ENCODE results near the gene RECQL5. TPM values are rescaled to one million over a fixed set of nuclear protein-coding genes. Genes with fewer than 3 reads are reported as not detected.

Gene RECQL5
- total and polyA plus RNA-seq, 2 of the 8 experiments (the other 6 are each of a cell fraction or from before 2014, with no cell fraction given) = 15.1 to 41.1 TPM

DNA sequence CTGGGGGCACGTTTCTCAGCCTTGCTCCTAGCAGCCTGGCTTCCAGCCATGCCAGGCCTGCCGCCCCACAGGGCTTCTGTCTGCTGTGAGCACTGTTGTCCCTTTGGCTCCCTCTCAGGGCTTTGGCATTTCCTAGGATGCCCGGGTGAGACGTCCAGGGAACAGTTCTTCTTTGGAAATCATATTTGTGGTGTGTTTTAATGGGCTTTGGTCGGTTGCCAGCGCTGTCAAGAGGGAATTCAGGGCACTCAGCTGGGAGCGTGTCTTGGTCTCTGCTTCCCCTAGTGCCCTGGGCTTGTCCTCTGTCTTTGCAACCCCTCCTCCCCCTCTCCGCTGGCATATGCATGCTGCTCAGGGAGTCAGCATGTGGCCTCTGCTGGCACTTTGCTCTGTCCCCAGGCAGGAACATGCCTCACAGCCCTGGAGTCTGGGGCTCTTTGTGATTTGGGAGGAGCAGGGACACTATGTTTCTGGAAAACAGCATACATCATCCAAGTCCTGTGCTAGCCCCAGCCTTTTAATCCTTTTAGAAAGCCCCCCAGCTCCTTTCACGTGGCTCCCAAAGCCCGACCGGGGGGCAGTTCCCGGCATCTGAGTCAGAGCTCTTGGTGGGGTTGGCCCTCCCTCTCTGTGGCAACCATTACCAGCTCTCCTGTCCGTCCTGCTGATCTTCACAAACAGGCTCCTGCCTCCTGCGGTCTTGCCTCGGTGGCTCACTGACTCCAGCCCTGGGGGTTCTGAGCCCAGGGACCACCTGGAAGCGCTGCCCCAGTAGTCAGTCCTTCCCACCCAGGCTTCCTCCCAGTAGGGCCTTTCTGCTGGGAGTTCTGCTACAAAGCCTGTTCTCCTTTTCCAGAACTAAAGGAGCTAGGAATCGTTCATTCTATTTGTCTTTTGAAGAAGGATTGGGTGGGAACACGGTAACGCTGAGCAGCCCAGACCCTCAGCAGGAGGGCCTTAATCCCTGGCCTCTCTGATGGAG lies 26.8 kb upstream of the RECQL5 start:
- FAIRE-seq = no peak
- Histone ChIP-seq H3K14ac (ENCODE audit: insufficient read length) (no peak overlapping the region), H3K23me2 (ENCODE audit: low read depth, low read length) (no peaks in the 10 kb centered on the region), H3K56ac (replicated peaks; ENCODE audit: insufficient read length, low read depth, low read length) (no peak overlapping the region), H2BK12ac (ENCODE audit: low read depth, low read length) (no peak overlapping the region), H3K4me2 (ENCODE audit: insufficient read depth in 1 of 2, low read depth in 2 of 2, low read length in 2 of 2) (peak overlapping the region; percentile 31 to 44; a peak in 2 of 4 replicates), H3K79me1 (ENCODE audit: low read depth, low read length) (peaks cover 10% of the 10 kb centered on the region), H2AFZ (ENCODE audit: low read length) (no peak overlapping the region), H4K20me1 (replicated peaks in 1 of 2; ENCODE audit: control insufficient read depth in 1 of 2, insufficient read depth in 2 of 2, low read length in 2 of 2) (peaks cover 6 to 15% of the 10 kb centered on the region in 2 experiments), H3K4me1 (replicated peaks in 1 of 4; ENCODE audit: control insufficient read depth in 3 of 4, insufficient read depth in 4 of 4, low read length in 3 of 4) (peaks cover 3 to 21% (median 7%) of the 10 kb centered on the region in 4 experiments), H2BK20ac (ENCODE audit: low read length) (no peak overlapping the region), H3K27me3 (replicated peaks in 1 of 4; ENCODE audit: control insufficient read depth in 3 of 4, extremely low read depth in 1 of 4, insufficient read depth in 3 of 4, low read length in 3 of 4) (no peaks in the 10 kb centered on the region), H3K36me3 (ENCODE audit: control insufficient read depth in 2 of 4, insufficient read depth in 4 of 4, low read length in 3 of 4) (peaks cover 2 to 9% (median 5%) of the 10 kb centered on the region in 4 experiments; a peak in 5 of 8 replicates), H4K8ac (ENCODE audit: extremely low read depth, insufficient read depth, low read length) (peak overlapping the region; percentile 21; the same call in 1 of the 2 replicates), H3K23ac (ENCODE audit: insufficient read length) (no peak overlapping the region), H3K4me3 (ENCODE audit: extremely low read depth in 1 of 4, insufficient read depth in 2 of 4, low read depth in 3 of 4, low read length in 4 of 4) (peak overlapping the region in 1 of 4 experiments; percentile 19; a peak in 4 of 8 replicates), H3K18ac (ENCODE audit: extremely low read depth, low read length) (peak overlapping the region; percentile 19; the same call in 1 of the 2 replicates), H3K9ac (replicated peaks in 1 of 4; ENCODE audit: extremely low read depth in 1 of 4, low read depth in 3 of 4, low read length in 3 of 4) (no peak overlapping the region; a peak in 1 of 7 replicates), H3K9me3 (ENCODE audit: insufficient read depth in 2 of 2, low read depth in 1 of 2, low read length in 1 of 2) (no peaks in the 10 kb centered on the region), H2BK5ac (ENCODE audit: low read depth, low read length) (peak overlapping the region; percentile 63; the same call in 1 of the 2 replicates), H2AK5ac (ENCODE audit: low read depth, low read length) (no peak overlapping the region), H2BK120ac (replicated peaks; ENCODE audit: low read depth, low read length) (no peak overlapping the region), H3K79me2 (ENCODE audit: control insufficient read depth in 1 of 2, insufficient read depth in 2 of 2, low read length in 2 of 2) (peaks cover 0 to 36% of the 10 kb centered on the region in 2 experiments; a peak in 2 of 4 replicates), H3K4ac (replicated peaks; ENCODE audit: insufficient read length, low read depth, low read length) (no peak overlapping the region), H4K91ac (replicated peaks; ENCODE audit: insufficient read length, low read length) (no peak overlapping the region), H2BK15ac (ENCODE audit: low read length) (no peak overlapping the region), H4K5ac (ENCODE audit: insufficient read length, low read depth, low read length) (no peak overlapping the region), H3K27ac (ENCODE audit: low read depth, low read length) (peak overlapping the region; percentile 64; the same call in 1 of the 2 replicates)
- POLR2A ChIA-PET (ENCODE audit: partially characterized antibody) = interaction anchor here (0.7 to 1.6 kb wide), 10 partner anchors 9 to 86 kb away, joined by 3 to 6 read pairs (median 4); a partner anchor contains a TSS
- 63% methylated on average over 19 of the region's 19 CpGs; no CpG with 5 or more reads in 1 of the 2 experiments for WGBS, 2 experiments (ENCODE audit: extremely low coverage in 1 of 2, insufficient coverage in 1 of 2, insufficient read length in 1 of 2, insufficient replicate concordance in 2 of 2, low coverage in 1 of 2, low lambda C conversion rate in 2 of 2, missing lambda C conversion rate in 1 of 2)
- CTCF ChIA-PET (ENCODE audit: partially characterized antibody) = interaction anchor here (0.5 to 6.8 kb wide), 19 partner anchors 9 to 171 kb away, joined by 3 to 48 read pairs (median 4); partner anchors contain the start of gene SMIM5
- DNase-seq (ENCODE audit: low read depth in 1 of 2, low spot score in 2 of 2) = no peak
- TF ChIP-seq, protein P1, sequence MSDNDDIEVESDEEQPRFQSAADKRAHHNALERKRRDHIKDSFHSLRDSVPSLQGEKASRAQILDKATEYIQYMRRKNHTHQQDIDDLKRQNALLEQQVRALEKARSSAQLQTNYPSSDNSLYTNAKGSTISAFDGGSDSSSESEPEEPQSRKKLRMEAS (IDR thresholded peaks at IDR 0.05) = peak; percentile 74
- TF ChIP-seq RAD21 (IDR thresholded peaks at IDR 0.05 in 1 of 2, conservative IDR thresholded peaks at IDR 0.05 in 1 of 2; ENCODE audit: low read depth in 2 of 2, low read length in 2 of 2) (peak in 1 of 2 experiments; percentile 20; a peak in 1 of 4 replicates), SIN3A (conservative IDR thresholded peaks at IDR 0.05 in 1 of 2, IDR thresholded peaks at IDR 0.05 in 1 of 2; ENCODE audit: low read depth in 1 of 2, low read length in 2 of 2) (peak in 1 of 2 experiments; percentile 67; a peak in 1 of 4 replicates), SIRT6 (IDR thresholded peaks at IDR 0.05; ENCODE audit: low read length) (no peak), TAF1 (IDR thresholded peaks at IDR 0.05; ENCODE audit: low read depth, low read length) (0 out of 2 replicates have a peak, but pooled peaks have one; percentile 17), SP2 (IDR thresholded peaks at IDR 0.05; ENCODE audit: low read length) (no peak), POLR2AphosphoS5 (IDR thresholded peaks at IDR 0.05; ENCODE audit: low read depth, low read length) (peak; percentile 21; the same call in 1 of the 2 replicates), SP1 (IDR thresholded peaks at IDR 0.05; ENCODE audit: low read depth, low read length) (0 out of 2 replicates have a peak, but pooled peaks have one; percentile 15)

Measured in H1 (cell line).